Prostate gland (tissue), 2 donors: Measurements from ENCODE around the gene IL15RA.

ENCODE experiments used
- POLR2A ChIP-seq: fragments of 450-650 bp; IDR thresholded peaks from one replicate; pipeline ENCODE4 v1.6.1; 2016; ENCODE audit warnings: antibody characterized with exemption, mild to moderate bottlenecking
- POLR2AphosphoS5 ChIP-seq: sonication (generic); formaldehyde crosslinking; IDR thresholded peaks from one replicate; pipeline ENCODE4 v1.6.1; 2017; ENCODE audit warnings: antibody characterized with exemption
- TF ChIP-seq, protein P1 (sequence below), 4 experiments: fragments of 200-600 bp in 2 of 4; fragments of 450-650 bp in 2 of 4; sonication (generic) in 2 of 4; IDR thresholded peaks; 1 replicate in 3 of 4; 2 replicates in 1 of 4; pipeline ENCODE4 v1.5.1; 2016 to 2019; ENCODE audit warnings: antibody characterized with exemption in 4 of 4, mild to moderate bottlenecking in 2 of 4, moderate library complexity in 2 of 4

DNA sequence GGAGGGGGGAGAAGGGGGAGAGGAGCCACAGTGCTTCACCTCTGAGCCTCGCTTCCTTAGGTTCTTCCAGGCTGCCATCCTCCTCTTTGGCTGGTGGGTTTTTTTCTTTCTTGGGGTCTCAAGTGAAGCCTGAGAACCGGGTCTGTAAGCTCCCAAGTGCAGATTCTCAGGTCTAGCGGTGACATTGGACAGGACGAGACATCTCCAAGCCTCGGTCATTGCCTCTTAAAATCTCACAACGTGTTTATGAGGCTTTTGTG is 817 bp upstream of the IL15RA start:
- TF ChIP-seq, protein P1, sequence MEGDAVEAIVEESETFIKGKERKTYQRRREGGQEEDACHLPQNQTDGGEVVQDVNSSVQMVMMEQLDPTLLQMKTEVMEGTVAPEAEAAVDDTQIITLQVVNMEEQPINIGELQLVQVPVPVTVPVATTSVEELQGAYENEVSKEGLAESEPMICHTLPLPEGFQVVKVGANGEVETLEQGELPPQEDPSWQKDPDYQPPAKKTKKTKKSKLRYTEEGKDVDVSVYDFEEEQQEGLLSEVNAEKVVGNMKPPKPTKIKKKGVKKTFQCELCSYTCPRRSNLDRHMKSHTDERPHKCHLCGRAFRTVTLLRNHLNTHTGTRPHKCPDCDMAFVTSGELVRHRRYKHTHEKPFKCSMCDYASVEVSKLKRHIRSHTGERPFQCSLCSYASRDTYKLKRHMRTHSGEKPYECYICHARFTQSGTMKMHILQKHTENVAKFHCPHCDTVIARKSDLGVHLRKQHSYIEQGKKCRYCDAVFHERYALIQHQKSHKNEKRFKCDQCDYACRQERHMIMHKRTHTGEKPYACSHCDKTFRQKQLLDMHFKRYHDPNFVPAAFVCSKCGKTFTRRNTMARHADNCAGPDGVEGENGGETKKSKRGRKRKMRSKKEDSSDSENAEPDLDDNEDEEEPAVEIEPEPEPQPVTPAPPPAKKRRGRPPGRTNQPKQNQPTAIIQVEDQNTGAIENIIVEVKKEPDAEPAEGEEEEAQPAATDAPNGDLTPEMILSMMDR (IDR thresholded peaks at IDR 0.05), result no peak
- no peak for TF ChIP-seq POLR2A
- TF ChIP-seq POLR2AphosphoS5, result no peak
